HG03521 (cell line): ENCODE measurements around the gene MTA3.

Source experiments
- ATAC-seq: cut with Tn5 transposase; IDR thresholded peaks from one replicate; pipeline ENCODE4 v1.9.1; 2021; ENCODE audit warnings: mild to moderate bottlenecking, moderate library complexity; ENCODE audit not compliant: unreplicated experiment

MTA3 gene

DNA sequence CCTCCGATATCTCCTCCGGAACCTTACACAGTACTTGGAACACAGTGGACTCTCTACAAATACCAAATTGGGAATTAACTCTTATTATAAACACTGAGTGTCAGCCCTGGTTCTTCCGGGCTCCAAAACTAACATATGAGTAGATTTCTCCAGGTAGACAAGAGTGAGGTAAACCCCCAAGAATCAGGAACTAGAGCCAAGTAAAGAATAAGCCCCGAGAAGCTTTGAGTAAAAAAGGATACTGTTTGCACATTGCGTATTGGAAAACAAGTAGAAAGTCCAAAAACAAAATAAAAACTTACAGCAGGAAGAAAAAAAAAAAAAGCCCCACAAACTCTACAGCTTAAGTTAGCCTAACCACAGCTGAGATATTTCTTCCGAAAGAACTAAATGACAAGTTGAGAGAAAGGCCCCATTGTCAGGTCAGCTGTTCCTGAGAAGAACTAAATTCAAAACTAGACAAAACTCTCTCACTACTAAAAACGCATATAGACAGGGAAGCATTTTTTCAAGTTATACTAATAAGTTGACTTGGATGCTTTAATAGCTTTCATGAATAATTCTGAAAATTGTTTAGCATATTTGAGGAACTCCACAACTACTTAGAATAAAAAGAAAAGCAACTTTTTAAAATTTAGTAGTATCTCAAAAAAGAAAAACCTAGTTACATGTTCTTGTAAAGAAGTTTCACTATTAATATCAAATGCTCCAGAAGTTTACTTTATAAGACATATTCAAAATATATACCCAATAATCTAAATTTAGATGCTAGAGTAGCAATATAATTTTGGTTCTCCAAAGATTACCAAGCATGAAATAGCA is 228.2 kb downstream of the MTA3 start:
- no peak for ATAC-seq

- no peak for ATAC-seq
Observed at GRCh38 chr2:42797281-42797680, 228.8 kb downstream of the MTA3 start.

GRCh38 chr2:42799881-42800280 is 231.4 kb downstream of the MTA3 start:
- ATAC-seq, result no peak

GRCh38 chr2:42800461-42800962 is 232.1 kb downstream of the MTA3 start:
- no peak for ATAC-seq

- ATAC-seq, result no peak
Observed at GRCh38 chr2:42800981-42801380, 232.5 kb downstream of the MTA3 start.

DNA sequence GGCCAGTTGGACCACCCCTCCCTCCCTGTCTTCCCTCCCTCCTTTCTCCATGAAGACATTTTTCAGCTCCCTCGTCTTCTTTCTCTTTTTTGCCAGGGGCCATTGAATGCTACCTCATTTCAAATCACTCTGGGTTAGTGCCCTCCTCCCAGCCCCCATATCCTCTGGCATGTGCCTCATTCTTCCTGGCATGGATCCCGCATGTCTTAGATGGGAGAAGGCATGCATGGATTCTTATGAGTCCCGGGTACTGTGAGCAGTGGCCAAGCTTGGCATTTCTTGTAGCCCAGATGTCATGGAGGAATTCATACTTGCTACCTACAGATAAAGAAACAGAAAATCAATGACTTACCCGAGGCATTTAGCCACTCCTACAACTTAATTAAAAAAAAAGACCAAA is 232.9 kb downstream of the MTA3 start:
- no peak for ATAC-seq

DNA sequence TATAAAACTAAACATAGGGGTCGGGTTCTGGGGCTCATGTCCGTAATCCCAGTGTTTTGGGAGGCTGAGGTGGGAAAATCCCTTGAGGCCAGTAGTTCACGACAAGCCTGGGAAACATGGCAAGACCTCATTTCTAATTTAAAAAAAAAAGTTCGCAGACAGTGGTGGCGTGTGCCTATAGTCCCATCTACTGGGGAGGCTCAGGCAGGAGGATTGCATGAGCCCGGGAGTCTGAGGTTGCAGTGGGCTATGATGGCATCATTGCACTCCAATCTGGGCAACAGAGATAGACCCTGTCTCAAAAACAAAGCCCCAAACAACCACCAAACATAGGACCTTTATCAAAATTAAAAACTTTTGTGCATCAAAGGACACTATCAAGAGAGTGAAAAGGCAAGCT is 233.7 kb downstream of the MTA3 start:
- no peak for ATAC-seq

DNA sequence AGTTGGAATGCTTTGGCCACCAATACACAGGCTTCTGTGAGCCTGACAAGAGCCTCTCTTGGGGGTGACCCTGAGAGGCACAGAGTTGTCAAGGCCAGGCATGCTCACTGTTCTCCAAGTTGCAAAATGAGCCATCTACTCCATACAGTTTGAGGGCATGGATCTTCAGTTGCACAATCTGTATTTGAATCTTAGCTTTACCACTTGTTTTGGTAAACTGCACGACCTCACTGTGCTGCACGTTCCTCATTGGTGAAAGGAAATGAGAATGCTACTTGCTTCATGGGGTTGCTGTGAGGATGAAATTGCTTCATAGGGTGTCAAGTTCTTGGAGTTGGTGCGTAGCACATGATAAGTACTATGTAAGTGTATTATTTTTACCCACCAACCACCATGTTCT is 235.9 kb downstream of the MTA3 start:
- ATAC-seq, result no peak

DNA sequence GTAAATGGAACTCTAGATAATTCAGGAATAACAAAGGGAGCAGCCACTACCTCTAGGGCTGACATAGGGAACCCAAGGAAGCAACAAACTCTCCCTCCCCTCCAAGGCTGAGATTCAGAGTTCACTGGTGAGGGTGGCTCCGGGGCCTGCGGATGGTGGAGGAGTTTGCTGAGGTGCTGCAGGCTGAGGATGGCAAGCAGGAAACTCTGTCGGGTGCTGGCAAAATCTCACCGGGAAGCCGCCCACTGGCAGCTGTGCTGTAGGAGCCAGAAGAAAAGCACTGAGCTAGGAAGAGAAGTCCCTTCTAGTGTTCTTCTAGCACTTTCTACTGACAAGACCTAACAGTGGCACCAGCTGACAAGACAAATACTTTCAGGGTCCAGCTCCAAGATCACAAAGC is 236.5 kb downstream of the MTA3 start:
- no peak for ATAC-seq
